GM11168 (cell line): Measurements from ENCODE around the gene ACACB.

Experiments used
- in situ Hi-C: fragments of 300-500 bp; cut with MboI; formaldehyde crosslinking; loops from one replicate; pipeline ENCODE4 v1.12.0; 2022; ENCODE audit warnings: low sequenced_read_pairs; ENCODE audit not compliant: unreplicated experiment

ACACB gene

DNA sequence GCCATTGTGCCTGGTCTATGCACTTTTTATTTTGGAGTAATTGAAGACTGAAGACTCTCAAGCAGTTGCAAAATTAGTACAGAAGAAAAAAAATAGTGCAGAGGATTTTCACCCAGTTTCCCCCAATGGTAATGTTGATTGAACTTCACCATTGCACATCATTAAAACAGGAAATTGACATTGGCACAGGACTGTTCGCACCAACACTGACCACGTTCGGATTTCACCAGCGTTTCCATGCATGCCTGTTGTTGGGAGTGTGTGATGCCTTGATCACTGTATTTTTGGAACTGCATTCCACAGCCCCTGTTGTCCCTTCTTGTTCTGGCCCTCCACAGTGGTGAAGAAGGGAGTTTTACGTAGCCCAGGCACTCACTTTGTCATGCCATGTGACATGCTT lies 125.5 kb downstream of the ACACB start:
- in situ Hi-C loops, result no loop called here

GRCh38 chr12:109244073-109244472 lies 127.7 kb downstream of the ACACB start:
- in situ Hi-C loops, result no loop called here

DNA sequence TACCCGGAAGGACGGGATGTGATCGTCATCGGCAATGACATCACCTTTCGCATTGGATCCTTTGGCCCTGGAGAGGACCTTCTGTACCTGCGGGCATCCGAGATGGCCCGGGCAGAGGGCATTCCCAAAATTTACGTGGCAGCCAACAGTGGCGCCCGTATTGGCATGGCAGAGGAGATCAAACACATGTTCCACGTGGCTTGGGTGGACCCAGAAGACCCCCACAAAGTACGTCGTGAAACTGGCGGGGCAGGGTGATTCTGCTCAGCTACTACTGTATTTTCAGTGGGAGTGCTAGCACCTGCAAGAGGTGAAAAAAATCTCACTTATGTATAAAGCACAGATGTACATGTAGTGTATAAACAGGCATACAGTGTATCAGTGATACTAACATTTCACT lies 129.8 kb downstream of the ACACB start:
- in situ Hi-C loops, result no loop called here

- in situ Hi-C loops, result no loop called here
Observed at GRCh38 chr12:109247831-109248654, 131.7 kb downstream of the ACACB start.

DNA sequence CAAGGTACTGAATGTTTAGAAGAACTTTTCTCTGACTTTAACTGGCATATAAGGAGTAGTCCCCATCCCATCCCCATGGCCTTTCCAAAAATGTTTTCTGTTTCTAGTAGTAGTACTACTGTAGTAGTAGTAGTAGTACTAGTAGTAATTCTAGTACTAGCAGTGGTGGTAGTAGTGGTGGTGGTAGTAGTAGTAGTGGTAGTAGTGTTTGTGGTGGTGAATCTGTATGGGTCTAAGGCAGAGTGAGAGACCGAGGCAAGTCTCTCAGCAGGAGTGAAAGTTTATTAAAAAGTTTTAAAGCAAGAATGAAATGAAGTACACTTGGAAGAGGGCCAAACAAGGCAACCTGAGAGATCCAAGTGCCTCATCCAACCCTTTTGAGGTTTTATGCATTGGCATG lies 134.1 kb downstream of the ACACB start:
- in situ Hi-C loops, result no loop called here

- in situ Hi-C loops, result no loop called here
Observed at GRCh38 chr12:109252799-109253198, 136.4 kb downstream of the ACACB start.

DNA sequence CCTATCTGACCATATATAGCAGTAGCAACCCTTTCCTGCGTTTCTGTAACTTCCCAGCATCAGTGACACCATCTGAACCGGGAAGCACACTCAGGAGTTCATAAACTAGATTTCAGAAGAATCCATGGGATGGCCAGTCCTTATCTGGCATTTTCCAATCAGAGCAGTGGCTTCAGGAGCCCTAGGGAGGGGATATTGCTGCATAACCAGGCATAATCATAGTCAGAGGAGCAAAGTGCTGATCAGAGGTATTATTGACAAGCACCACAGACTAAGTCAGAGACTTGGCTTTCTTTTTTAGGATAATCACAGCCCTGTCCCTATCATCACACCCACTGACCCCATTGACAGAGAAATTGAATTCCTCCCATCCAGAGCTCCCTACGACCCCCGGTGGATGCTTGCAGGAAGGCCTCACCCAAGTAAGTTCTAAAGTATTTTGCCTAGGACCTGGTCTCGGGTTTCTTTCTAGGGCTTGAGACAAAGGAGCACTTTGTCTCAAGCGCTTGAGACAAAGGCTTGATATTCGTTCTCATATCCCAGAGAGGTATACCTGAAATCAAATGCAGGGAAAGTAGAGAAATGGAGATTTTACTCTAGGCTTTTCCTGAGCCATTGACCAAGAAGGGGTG lies 137.6 kb downstream of the ACACB start:
- in situ Hi-C loops, result no loop called here

DNA sequence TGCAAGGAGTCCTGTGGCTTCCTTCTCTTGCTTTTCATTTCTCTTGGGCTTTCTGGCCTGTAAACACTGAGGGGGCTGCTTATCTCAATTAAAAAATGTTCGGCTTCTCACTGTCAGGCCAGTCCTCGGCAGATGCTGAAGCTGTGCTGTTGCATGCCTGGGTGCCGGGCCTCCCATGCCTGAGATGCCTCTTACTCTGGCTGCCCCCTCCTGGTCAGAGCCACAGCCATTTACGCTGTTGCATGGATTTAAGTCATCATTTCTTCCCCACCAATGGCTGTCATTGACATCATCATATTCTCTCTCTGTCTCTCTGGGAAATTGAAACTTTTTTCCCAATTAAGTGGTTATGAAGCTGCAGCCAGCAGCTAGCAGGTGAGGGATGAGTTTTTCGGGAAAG lies 139.0 kb downstream of the ACACB start:
- in situ Hi-C loops, result no loop called here

- in situ Hi-C loops, result no loop called here
Observed at GRCh38 chr12:109256011-109256410, 139.6 kb downstream of the ACACB start.

DNA sequence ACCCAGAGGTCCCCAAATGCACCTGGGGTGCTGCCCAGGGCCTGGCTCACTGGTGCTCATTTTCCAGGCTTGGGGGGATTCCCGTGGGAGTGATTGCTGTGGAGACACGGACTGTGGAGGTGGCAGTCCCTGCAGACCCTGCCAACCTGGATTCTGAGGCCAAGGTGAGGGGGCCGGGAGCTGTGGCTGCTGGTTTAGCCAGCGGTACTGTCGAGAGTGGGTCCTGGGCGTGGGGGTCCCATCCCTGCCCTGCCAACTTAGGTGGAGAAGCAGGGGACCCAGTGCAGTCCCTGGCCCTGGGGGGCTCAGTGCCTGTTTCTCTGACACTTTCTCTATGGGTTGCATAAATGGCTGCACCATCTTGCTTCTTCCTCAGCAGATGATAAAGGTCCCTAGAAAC lies 141.8 kb downstream of the ACACB start:
- in situ Hi-C loops, result no loop called here

DNA sequence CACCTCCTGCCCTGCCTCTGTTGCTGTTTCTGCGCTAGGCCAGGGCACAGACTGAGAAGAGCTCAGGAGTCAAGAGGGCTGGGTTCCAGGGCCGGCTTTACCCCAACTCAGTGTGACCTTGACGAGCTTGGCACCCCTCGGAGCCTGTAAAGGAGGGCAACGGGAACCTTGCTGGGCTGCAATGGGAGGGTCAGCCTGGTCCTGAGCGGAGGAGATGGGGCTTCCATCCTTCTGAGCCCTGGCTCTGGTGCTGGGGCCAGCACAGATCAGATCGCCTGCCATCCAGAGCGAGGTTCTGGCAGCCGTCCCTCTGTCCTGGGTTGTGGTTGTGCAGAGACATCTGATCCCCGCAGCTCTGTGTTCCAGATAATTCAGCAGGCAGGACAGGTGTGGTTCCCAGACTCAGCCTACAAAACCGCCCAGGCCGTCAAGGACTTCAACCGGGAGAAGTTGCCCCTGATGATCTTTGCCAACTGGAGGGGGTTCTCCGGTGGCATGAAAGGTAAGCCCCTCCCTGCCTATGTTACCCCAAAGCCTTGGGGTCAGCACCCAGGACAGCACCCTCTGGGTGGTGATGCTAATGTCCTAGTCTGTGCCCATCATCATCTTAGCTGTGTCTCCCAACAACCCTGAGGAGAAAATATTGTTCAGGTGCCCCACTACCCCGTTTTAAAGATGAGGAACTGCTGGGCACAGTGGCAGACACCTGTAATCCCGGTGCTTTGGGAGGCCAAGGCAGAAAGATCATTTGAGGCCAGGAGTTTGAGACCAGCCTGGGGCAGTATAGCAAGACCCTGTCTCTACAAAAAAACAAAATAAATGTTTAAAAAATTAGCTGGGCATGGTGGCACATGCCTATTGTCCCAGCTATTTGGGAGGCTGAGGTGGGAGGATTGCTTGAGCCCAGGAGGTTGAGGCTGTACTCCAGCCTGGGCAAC lies 142.5 kb downstream of the ACACB start:
- in situ Hi-C loops, result no loop called here

- in situ Hi-C loops, result no loop called here
Observed at GRCh38 chr12:109259545-109259895, 143.1 kb downstream of the ACACB start.

DNA sequence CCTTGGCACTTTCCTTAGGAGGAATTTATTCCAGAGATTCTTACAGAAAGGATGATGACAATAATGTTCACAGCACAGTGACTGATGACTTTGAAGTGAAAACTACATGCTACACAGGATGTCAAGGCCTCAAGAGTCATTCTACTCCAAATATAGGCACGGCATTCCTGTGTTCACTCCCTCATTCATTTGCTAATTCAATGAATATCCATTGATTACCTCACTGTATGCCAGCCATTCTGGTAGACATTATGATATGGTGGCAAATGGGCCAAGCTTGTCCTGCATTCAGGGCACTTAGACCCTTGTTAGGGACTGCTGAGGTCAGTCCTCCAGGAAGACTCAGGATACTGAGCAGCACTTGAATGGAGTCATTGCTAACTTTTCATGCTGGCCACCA lies 144.7 kb downstream of the ACACB start:
- in situ Hi-C loops, result loop anchor here (10.0 kb wide), 1 partner anchor 134 kb away; no protein-coding TSS in a partner anchor

DNA sequence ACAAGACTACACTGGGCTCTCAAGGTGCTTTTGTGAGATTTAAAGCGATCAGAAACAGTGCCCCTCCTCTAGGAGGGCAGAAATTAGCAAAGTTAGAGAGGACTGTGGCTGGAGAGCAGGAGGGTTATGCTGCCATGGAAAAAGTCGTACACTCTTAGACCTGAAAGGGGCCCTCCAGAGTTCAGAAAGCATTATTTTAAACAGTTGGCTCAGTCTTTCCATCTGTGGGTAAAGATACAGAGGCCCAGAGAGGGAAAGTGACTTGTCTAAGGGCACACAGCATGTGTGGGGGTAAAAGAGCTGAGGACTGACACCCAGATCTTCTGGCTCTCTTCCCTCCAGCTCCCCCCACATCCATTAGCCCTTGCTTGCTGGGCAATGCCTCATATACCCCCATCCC lies 145.6 kb downstream of the ACACB start:
- in situ Hi-C loops, result loop anchor here (10.0 kb wide), 1 partner anchor 133 kb away; no protein-coding TSS in a partner anchor

GRCh38 chr12:109263439-109263838 lies 147.1 kb downstream of the ACACB start:
- in situ Hi-C loops, result loop anchor here (10.0 kb wide), 1 partner anchor 131 kb away; no protein-coding TSS in a partner anchor

DNA sequence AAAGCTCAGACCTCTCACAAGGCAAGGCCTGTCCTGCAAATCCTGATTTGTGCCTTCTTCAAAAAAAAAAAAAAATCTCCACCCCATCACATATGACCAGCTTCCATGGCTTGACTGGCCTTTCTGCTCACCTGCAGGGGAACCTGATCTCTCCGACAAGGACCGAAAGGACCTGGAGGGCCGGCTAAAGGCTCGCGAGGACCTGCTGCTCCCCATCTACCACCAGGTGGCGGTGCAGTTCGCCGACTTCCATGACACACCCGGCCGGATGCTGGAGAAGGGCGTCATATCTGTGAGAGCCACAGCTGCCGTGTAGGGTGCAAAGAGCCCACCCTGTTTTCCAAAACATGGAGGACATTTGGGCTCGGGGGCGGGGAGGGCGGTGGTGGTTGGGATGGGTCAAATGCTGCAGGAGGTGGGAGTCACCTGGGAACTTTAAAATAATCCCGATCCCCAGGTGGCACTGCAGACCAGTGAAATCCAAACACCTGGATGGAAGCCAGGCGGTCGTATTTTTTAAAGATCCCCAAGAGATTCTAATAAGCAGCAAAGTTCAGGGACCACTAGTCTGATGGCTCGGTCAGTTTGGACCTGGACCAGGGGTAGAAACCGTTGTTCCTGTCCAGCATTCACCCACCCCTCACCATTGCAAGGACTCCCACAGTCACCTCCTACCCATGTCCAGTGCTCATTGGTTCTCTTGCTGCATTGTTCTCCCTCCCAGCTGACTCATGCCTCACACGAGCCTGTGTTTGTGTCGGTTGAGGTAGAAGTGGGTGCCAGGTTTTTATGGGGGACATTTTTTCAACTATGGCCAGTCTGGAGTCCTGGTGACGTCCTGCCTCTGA lies 147.9 kb downstream of the ACACB start:
- in situ Hi-C loops, result loop anchor here (10.0 kb wide), 1 partner anchor 130 kb away; no protein-coding TSS in a partner anchor

DNA sequence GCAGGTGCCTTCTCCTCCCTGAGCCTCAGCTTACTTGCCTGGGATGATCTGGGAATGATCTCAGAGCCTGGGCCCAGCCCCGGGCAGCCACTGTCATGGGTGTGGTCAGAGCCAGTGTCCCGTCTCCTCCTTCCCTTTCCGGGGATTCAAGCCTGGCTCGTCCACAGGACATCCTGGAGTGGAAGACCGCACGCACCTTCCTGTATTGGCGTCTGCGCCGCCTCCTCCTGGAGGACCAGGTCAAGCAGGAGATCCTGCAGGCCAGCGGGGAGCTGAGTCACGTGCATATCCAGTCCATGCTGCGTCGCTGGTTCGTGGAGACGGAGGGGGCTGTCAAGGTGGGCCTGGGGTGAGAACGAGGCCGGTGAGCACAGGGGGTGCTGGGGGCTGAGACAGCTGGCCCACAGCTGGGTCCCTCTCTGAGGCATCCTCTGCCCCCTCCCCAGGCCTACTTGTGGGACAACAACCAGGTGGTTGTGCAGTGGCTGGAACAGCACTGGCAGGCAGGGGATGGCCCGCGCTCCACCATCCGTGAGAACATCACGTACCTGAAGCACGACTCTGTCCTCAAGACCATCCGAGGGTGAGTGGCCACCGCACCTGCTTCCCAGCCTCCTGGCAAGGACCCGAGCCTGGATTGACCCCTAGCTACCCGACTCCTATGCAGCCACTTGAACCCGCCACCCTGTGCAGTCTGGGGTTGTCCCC lies 148.7 kb downstream of the ACACB start:
- in situ Hi-C loops, result loop anchor here (10.0 kb wide), 1 partner anchor 130 kb away; no protein-coding TSS in a partner anchor

DNA sequence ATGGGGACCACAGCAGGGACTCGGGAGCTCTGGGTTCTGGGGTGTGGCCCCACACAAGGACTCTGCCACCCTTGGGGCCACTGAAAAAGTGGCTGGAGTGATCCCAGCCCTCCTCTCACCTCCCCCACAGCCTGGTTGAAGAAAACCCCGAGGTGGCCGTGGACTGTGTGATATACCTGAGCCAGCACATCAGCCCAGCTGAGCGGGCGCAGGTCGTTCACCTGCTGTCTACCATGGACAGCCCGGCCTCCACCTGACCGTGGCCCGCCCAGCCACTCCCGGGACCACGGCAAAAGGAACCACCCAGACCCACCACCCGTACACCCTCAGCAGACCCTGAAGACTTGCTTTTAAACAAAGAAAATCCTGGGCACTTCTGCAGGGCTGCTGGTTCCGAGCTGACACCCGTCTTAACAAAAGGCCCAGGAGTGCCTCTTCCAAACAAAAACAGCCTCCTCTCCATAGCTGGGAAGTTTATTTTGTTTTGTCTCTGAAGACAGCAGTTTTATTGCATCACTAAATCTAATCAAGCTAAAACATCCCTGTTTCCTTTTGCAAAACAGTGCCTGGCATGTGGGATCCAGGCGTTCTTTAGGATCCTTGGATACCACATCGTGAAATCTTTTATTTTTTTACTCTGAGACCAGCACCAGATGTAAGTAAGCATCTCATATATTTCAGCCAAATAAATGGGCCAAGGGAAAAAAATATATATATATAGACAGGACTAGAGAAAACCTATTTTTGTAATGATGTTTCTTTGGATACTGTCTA lies 149.9 kb downstream of the ACACB start:
- in situ Hi-C loops, result loop anchor here (10.0 kb wide), 1 partner anchor 129 kb away; no protein-coding TSS in a partner anchor
